ENCODE data around the gene GRXCR1.

The GRXCR1 gene

DNA sequence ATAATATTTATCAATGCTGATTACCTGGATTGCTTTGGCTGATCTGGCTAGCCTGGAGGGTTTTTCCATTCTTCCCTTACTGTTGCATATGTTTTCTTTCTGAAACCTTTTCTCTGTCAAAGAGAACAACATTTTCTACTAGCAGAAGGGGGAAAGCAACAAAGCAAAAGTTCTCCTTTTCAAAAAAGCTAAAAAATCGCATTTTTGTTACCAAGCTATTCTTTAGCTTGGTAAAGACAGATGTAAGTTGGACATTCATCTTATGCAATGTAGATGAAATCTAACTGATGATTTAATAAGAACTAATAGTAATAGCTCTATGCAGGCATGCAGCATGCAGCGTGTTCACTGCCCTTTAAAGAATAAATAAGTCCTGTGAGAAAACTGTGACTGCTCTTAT, at the start of gene GRXCR1:
Gene GRXCR1 (plus strand): TSS at position 301 of the 400 bp plus-strand sequence. CDS start 554 bp downstream, outside the sequence.
- no peak for DNase-seq (ENCODE audit: insufficient read length, low spot score)
- no peak for FAIRE-seq

DNA sequence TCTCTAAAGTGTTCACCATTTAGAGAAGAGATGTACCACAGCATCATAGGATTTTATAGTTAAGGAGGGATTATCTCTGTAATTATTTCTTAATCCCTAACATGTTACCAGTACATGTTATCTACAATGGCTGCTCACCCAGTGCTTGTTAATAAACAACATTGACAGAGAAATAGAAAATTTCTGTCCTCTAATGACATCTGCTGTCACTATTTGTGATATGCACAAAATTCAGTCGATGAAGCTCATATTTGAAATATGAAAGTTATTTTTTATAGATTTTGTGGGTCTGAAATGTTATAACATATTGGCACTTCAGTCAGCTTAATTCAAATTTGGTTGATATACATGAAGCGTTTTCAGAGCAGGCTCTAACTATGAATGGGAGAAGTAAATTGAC, 48.8 kb upstream of the GRXCR1 start:
- FAIRE-seq (no peak), DNase-seq (ENCODE audit: insufficient read length, low spot score) (no peak)

DNA sequence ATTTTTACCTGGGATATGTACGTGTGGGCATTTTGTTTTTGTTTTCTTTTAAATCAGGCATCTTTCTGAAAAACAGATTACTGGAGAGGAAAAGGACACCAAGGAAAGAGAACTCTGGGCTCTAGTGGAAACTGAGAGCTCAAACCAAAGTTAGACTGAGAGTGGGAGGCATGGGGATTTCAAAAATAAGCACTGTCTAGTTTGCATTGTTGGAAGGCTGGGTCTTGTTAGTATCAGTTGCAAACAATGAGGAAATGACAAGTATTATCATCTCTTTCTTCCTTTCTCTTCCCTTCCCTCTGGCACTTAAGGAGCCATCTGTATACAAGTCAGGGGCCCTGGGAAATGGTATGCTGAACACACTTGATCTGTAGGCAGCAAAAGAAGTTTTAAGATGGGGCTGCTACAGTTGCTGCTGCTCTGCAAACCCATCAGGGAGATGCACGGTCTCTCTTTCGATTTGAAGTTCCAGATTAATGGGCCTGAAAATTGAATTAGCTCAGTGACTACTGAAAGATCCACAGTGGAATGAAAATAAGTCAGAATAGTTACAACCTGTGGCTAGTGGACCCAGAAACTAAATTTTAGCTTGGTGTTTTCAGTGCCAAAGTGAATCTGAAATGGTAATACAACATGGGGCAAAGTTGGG, 48.0 kb upstream of the GRXCR1 start:
- no peak for FAIRE-seq

DNA sequence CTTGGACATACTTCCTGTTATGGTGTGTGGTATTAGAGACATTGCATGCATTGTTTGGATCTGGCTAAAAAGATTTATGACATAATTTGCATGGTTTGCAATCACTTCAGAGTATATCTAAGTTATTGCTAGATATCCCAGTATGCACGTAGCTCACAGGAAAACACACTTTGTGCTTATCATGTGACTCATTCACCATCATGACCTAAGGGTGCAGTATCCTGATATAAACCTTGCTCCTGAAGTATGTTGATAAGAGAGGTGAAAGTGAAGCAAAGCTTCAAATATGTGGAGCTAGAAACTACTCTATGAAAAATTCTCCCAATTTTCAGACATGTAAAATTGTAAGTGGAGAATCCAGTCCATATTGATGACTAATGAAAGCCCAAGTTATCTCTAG, 46.9 kb upstream of the GRXCR1 start:
- no peak for FAIRE-seq

More for the DNA sequence above, 48.0 kb upstream of the GRXCR1 start:
- no peak for DNase-seq (ENCODE audit: insufficient read length, low spot score)

DNA sequence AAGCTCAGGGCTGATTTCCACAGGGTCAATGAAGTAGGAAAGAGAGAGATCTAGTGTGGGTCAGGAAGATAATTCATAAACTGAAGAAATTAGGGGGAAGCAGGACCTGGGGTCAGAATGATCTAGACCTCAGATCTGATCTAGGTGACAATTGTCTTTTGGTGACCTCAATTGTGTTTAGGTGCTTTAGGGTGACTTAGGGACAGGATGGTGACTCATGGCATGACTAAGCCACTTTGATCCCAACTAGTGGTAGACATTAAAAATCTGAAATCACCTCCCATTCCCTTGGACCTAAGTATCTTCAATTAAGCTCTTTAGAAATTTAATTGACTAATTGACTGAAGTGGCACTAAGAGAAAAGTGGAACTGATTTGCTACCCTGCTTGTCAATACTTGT, 36.7 kb upstream of the GRXCR1 start:
- DNase-seq (ENCODE audit: insufficient read length, low spot score) (no peak), FAIRE-seq (no peak)

More for the DNA sequence above, 46.9 kb upstream of the GRXCR1 start:
- no peak for DNase-seq (ENCODE audit: insufficient read length, low spot score)

DNA sequence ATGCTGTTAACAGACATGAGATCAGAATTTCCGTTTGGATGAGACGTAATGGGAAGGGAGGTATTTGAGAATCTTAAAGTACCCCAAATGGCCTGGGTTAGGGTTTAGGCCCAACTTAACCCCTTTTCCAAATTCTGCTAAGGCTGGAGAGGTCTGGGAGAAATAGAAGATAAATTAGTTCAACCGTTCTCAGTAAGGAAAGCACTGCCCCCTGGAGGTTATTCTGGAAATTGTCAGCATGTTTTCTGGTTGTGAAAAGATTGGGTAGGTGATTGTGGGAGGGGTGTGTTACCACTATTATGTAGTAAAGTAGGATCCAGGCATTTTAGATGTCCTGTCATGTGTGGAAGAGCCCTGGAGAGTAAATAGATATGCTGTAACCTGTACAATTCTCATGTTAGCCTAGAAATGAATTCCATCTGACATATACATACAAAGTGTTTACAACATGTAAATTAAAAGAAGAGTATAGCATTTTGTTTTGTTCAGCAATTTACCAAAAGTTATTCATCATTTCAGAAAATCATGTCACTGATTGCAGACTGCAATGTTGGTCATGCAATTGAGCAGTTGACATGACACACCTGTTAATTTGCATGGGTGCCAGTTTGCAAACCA, 26.8 kb upstream of the GRXCR1 start:
- peak; percentile 83 for FAIRE-seq
- peak; percentile 10 for DNase-seq (ENCODE audit: insufficient read length, low spot score)

DNA sequence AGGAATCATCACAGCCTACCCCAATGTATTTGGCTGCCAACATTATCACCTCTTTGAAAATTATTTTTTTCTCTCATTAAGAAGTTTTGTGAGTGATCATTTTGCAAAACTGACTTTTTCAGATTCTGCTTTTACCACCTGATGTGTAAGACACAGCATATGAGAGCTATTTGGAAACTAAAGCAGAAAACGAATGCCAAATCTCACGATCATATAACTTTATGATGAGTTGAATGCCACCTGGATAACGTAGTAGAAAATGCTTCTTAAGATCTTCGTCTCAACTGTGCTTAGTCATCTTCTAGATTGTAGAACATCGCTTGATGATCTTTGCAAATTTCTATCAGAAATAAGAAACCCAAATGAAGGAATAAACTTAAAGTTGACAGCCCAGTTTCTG, 21.3 kb upstream of the GRXCR1 start:
- DNase-seq (ENCODE audit: insufficient read length, low spot score), result no peak
- FAIRE-seq, result no peak

DNA sequence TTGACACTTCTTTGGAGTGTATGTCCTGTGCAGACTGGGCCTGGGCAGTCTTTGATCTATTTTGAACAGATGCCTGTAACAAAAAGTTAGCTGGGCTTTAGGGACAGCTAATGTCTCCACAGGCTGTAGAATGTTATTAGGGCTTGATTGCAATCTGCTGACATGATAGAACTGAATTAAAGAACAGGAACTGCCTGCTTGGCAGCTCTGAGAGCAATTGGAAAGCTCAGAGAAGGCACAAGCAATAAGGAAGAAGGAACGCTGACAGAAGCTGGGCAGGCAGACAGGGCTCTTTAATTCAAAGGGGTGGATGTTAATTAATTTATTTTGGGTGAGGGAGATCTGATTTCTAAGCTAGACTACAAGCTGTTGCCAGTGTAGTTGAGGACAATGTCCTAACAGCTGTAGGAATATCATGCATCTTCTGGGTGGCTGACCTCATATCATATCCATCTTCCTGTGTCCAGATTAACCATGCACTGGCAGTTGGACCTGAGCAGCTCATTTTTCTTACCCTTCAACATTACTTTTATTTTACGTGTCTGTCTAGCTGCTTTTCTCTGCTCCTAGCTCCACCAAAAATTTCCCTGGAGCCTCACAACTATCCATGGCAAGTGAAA, 20.7 kb upstream of the GRXCR1 start:
- FAIRE-seq (no peak), DNase-seq (ENCODE audit: insufficient read length, low spot score) (no peak)

GRCh38 chr4:42878863-42879262, 13.7 kb upstream of the GRXCR1 start:
- FAIRE-seq, result no peak
- DNase-seq (ENCODE audit: insufficient read length, low spot score), result no peak

- FAIRE-seq (no peak), DNase-seq (ENCODE audit: insufficient read length, low spot score) (no peak)
Observed at GRCh38 chr4:42881253-42881652, 11.3 kb upstream of the GRXCR1 start.

- DNase-seq (ENCODE audit: insufficient read length, low spot score) (no peak), FAIRE-seq (no peak)
Observed at GRCh38 chr4:42891644-42892043, 869 bp upstream of the GRXCR1 start.

GRCh38 chr4:42895452-42895851, 2.9 kb downstream of the GRXCR1 start:
- no peak for FAIRE-seq

DNA sequence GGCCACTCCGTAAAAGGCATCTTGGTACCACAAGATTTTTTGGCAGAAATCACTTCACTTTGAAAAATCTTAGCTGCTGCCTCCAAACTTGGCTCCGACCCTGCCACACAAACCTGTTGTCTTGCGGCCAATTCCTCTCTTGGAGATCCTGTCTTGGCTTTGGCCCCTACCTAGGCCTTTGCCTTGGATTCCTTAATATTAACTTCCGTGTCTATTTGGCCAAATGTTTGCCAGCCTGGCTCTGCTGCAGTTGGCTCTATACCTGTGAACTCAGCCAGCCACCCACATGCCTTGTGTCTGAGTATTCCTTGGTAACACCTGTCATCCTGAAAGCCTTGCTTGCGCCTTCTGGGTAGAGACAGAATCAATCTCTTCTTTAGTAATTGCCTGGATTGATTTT, 12.5 kb downstream of the GRXCR1 start:
- DNase-seq (ENCODE audit: insufficient read length, low spot score) (no peak), FAIRE-seq (no peak)

More at GRCh38 chr4:42895452-42895851, 2.9 kb downstream of the GRXCR1 start:
- DNase-seq (ENCODE audit: insufficient read length, low spot score), result no peak

- no peak for DNase-seq (ENCODE audit: insufficient read length, low spot score)
- FAIRE-seq, result no peak
Observed at GRCh38 chr4:42905591-42905990, 13.1 kb downstream of the GRXCR1 start.

- FAIRE-seq, result no peak
- no peak for DNase-seq (ENCODE audit: insufficient read length, low spot score)
Observed at GRCh38 chr4:42906341-42906740, 13.8 kb downstream of the GRXCR1 start.

- no peak for FAIRE-seq
- DNase-seq (ENCODE audit: insufficient read length, low spot score), result no peak
Observed at GRCh38 chr4:42906891-42907759, 14.6 kb downstream of the GRXCR1 start.

DNA sequence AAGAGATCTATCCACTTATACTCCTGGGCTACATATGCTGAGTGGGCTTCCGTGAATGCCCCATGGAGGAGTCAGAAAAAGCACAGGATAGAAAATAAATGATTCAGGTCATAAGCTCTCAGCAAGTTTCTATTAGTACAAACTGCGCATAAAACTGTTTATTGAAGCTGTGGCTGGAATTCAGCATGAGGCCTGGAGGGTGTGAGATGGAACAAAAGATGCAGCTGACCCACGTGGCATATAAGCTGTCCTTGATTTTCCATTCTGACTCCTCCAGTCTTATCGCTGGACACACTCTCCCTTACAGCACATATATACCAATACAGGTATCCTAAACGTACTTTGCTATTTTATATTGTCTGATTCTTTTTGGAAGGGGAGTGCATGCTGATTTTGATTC, 17.9 kb downstream of the GRXCR1 start:
- FAIRE-seq (no peak), DNase-seq (ENCODE audit: insufficient read length, low spot score) (no peak)

- FAIRE-seq (no peak), DNase-seq (ENCODE audit: insufficient read length, low spot score) (no peak)
Observed at GRCh38 chr4:42914937-42915336, 22.4 kb downstream of the GRXCR1 start.

DNA sequence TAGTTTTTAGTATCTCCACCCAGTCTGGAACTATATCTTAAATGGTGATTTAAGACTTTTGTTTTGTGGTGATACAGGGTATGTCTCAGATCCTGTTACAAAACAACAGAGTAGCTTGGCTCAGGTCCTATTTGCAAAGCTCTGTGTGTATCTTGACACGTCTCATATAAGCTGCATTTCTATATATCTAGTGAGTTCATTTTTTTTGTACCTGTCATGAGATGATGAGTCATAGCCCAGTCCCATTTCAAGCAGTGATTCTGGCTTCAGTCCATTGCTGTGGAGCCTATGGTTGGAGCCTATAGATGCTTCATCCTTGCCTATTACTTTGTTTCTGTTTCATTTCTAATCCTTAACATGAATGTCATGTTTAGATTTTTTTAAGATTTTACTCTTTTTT, 23.0 kb downstream of the GRXCR1 start:
- DNase-seq (ENCODE audit: insufficient read length, low spot score) (no peak), FAIRE-seq (no peak)

DNA sequence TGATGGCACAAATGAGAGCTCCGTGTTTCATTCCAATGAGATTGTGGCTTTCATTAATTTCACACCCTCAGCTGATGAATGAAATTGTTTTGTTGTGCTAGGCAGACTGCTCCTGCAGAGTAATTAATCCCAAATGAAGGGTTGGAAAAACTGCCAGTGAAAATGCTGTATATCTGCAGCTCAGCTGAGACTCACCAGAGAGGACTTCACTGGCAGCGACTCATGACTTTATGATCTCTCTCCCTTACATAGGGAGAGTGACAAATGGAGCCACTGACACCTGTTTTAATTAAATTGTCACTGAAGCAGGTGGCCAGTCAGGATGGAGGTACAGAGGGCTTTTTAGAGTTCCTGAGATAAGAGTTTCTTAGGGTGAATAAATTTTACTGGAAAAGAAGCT, 24.8 kb downstream of the GRXCR1 start:
- DNase-seq (ENCODE audit: insufficient read length, low spot score) (no peak), FAIRE-seq (no peak)

DNA sequence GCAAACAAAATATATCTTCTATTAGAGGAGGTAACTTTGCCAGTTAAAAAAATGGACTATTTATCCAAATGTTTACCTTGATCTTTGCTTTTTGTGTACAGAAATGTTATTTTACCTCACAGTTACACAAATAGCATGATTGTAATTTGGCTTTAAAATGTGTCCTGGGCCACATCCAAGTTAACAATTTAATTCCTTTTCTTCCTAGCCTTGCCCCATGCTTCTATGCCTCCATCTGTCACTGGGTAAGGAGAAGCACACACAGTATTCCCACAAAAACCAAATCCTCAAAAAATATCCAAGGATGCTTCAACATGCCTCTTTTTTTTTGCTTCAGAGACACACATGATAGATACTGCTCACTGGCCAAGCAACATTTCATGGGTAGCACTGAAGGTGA, 30.9 kb downstream of the GRXCR1 start:
- no peak for FAIRE-seq

More for the DNA sequence above, 30.9 kb downstream of the GRXCR1 start:
- DNase-seq (ENCODE audit: insufficient read length, low spot score), result no peak
